IPS-15b (cell line): ENCODE measurements around the gene WDR88.

Experiments
- H3K27me3 ChIP-seq: one replicate; pipeline ENCODE4 v1.6.1; 2013; ENCODE audit warnings: low read length; ENCODE audit not compliant: control insufficient read depth, insufficient read depth
- H3K36me3 ChIP-seq: one replicate; pipeline ENCODE4 v1.6.1; 2013; ENCODE audit warnings: low read length; ENCODE audit not compliant: control insufficient read depth, insufficient read depth
- H3K4me1 ChIP-seq: one replicate; pipeline ENCODE4 v1.6.1; 2013; ENCODE audit warnings: mild to moderate bottlenecking, low read length; ENCODE audit not compliant: control insufficient read depth, insufficient read depth
- H3K4me3 ChIP-seq: one replicate; pipeline ENCODE4 v1.5.1; 2013; ENCODE audit warnings: low read depth, low read length
- H3K9ac ChIP-seq: one replicate; pipeline ENCODE4 v1.6.1; 2013; ENCODE audit warnings: low read depth, mild to moderate bottlenecking, low read length
- H3K9me3 ChIP-seq: one replicate; pipeline ENCODE4 v1.6.1; 2013; ENCODE audit warnings: mild to moderate bottlenecking, low read length; ENCODE audit not compliant: control insufficient read depth, insufficient read depth

WDR88 gene

DNA sequence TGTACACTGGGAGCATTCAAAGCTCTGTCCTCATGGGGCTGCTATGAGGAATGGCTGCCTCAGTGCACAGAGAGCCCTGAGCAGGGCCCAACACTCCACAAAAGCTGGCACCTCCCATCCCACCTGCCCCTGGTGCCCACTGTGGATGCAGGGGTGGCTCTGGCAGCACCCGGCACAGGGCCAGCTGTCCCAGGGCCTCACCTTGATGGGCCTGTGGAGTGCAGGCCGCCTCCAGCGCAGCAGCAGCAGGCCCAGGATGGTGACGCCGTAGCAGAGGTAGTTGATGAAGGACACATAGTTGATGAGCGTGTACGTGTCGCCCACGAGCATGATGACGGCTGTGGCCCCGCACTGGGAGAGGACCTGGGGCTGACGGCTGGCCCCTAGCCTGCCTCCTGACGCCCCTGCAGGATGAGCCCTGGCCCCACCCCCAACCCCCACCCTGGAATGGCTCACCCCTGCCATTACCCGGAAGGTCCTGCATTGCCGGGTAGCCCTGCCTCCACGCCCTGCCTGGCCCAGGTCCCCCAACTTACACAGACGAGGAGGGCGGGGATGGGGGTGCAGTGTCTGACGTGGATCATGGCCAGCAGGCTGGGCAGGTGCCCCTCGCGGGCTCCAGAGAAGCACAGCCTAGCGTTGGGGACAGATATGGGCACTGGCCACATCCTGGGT is 78.5 kb downstream of the WDR88 start:
- H3K27me3 ChIP-seq: no peaks in the 10 kb centered on the region
- no peaks in the 10 kb centered on the region for H3K9me3 ChIP-seq
- H3K4me1 ChIP-seq: no peaks in the 10 kb centered on the region
- H3K9ac ChIP-seq: no peak overlapping the region
- H3K36me3 ChIP-seq: peaks cover 13% of the 10 kb centered on the region
- no peak overlapping the region for H3K4me3 ChIP-seq

DNA sequence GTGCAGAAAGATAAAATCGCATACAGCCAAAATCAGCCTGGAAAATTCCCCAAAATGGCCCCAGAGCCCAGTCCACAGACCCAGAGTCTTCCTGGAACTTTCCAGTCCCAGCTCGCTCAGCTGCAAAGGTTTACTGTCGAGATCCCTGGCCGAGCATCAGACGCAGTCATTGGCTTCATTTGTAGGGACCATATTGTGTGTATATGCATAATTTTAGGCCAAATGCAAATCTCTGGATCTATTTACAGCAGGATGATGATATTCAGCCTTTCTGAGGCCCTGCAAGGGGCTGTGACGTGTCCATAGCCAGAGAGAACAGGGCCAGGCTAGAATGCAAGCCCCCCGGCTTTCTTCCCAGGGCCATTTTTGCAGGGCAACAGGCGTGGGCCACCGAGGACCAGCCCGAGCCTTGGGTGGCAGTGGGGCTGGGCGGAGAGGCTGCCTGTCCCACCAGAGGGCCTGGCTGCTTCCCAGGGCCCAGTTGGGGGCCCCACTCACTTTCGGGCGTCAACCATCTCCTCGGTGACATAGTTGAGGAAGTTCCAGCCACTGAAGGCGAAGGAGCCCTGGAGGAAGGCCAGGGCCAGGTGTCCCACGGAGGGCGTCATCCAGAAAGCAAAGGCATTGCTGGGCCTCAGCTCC is 80.0 kb downstream of the WDR88 start:
- no peaks in the 10 kb centered on the region for H3K27me3 ChIP-seq
- no peaks in the 10 kb centered on the region for H3K4me1 ChIP-seq
- no peaks in the 10 kb centered on the region for H3K9me3 ChIP-seq
- H3K36me3 ChIP-seq: peaks cover 2% of the 10 kb centered on the region
- H3K9ac ChIP-seq: no peak overlapping the region
- H3K4me3 ChIP-seq: no peak overlapping the region

DNA sequence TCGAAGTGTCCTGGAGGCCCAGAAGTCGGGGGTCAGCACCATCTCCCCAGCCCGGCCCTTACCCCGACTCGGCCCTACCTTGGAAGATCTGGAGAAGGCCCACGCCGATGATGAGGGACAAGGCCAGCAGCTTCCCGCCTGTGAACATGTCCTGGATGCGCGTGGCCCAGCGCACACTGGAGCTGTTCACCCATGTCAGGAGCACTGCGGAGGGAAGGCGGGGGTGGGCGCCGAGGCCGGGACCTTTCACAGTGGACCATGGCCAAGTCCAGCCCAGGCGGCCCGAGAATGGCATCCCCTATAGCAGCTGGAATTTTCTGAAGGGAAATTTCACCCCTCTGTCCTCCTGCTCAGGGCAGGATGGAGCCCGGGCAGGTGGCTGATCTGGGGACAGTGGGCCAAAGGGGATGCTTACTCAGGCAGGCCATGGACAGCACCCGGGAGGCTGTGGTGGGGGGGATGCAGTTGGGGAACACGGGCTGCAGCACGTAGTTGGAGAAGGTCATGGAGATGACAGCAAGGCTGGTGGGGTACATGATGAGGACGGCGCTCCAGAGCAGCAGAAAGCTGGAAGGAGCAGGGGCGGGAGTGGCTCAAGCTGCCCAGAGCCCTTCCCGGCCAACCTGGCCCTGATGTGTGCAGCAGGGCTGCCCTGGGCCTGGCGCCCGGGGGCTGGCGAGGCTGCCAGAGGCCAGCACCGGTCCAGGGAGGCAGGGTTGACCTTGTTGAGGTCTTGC is 80.7 kb downstream of the WDR88 start:
- Histone ChIP-seq H3K9ac (no peak overlapping the region), H3K27me3 (no peaks in the 10 kb centered on the region), H3K9me3 (no peaks in the 10 kb centered on the region), H3K36me3 (peaks cover 2% of the 10 kb centered on the region), H3K4me1 (no peaks in the 10 kb centered on the region), H3K4me3 (no peak overlapping the region)

- no peak overlapping the region for H3K9ac ChIP-seq
- peaks cover 2% of the 10 kb centered on the region for H3K36me3 ChIP-seq
- H3K4me3 ChIP-seq: no peak overlapping the region
- H3K27me3 ChIP-seq: no peaks in the 10 kb centered on the region
- no peaks in the 10 kb centered on the region for H3K9me3 ChIP-seq
- no peaks in the 10 kb centered on the region for H3K4me1 ChIP-seq
These were observed 82.7 kb downstream of the WDR88 start for GRCh38 chr19:33214596-33214995.

GRCh38 chr19:33215438-33216197 is 83.7 kb downstream of the WDR88 start:
- Histone ChIP-seq H3K36me3 (no peaks in the 10 kb centered on the region), H3K27me3 (no peaks in the 10 kb centered on the region), H3K9ac (no peak overlapping the region), H3K4me3 (no peak overlapping the region), H3K4me1 (no peaks in the 10 kb centered on the region), H3K9me3 (no peaks in the 10 kb centered on the region)

DNA sequence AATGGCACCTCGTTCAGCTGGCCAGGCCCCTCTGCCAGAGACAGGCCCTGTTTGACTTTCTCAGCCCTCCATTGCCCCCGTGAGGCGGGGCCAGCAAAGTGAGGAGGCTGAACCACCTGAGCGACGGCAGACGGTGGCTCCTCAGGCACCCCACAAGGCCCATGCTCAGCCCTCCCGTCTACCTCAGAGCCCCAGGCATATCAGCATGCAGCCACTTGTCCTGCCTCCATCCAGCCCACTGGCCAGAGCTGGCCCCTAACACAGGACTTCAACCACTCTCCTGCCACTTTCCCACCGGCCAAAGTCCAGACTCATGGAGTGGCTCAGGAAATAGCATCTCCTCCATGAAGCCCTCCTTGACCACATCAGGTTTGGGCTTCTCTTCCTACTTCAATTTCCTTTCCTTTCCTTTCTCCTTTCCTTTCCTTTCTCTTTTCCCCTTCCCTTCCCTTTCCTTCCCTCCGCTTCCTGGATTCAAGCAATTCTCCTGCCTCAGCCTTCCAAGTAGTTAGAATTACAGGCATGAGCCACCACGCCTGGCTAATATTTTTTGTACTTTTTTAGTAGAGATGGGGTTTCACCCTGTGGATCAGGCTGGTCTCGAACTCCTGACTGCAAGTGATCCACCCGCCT is 84.4 kb downstream of the WDR88 start:
- H3K36me3 ChIP-seq: no peaks in the 10 kb centered on the region
- no peaks in the 10 kb centered on the region for H3K9me3 ChIP-seq
- no peak overlapping the region for H3K9ac ChIP-seq
- H3K27me3 ChIP-seq: no peaks in the 10 kb centered on the region
- no peak overlapping the region for H3K4me3 ChIP-seq
- H3K4me1 ChIP-seq: no peaks in the 10 kb centered on the region

DNA sequence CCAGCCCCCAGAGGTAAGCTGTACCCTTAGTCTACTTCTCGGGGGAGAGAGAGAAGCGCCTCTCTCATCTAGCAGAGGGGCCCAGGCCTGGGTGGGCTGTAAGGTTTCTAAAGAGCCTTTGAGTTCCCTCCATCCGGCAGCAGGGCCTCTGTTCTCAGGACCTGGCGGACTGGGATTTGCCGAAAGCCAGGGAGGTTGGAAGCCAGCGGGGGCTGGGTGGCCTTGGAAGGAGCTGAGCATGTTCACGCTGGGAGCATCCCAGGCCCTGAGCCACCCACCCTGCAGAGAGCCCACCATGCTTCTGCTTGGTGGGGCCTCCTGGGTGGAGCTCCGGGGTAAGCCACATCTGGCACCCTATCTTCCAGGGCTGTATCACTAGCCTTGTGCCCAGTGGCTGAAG is 86.0 kb downstream of the WDR88 start:
- Histone ChIP-seq H3K27me3 (peaks cover 2% of the 10 kb centered on the region), H3K4me3 (no peak overlapping the region), H3K4me1 (no peaks in the 10 kb centered on the region), H3K9ac (no peak overlapping the region), H3K36me3 (no peaks in the 10 kb centered on the region), H3K9me3 (no peaks in the 10 kb centered on the region)

DNA sequence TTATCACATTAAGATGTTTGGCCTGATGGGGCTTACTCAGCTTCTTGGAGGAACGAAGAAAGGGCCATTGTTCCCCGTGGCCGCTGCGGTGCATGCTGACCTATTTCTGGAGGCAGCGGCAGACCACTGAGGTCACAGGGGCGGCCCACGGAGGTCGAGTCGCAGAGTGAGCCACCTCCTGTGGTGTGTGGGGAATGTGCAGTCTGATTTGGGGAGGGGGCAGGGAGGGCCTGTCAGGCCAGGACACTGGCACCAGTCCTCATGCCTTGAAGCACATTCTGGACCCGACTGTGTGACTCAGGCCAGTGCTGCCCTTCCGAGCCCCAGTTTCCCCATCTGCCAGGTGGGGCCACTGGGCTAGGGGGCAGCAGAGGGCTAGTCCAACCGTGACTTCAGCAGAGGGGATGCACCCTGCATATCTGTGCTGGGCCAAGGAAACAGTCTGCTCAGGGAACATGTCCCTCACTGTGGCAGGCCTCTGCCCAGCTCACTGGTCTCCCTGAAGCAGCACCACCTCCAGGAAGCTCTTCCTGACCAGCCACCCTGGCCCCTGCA is 87.4 kb downstream of the WDR88 start:
- Histone ChIP-seq H3K4me3 (no peak overlapping the region), H3K27me3 (peaks cover 11% of the 10 kb centered on the region), H3K4me1 (no peaks in the 10 kb centered on the region), H3K9me3 (no peaks in the 10 kb centered on the region), H3K9ac (no peak overlapping the region), H3K36me3 (no peaks in the 10 kb centered on the region)

- no peaks in the 10 kb centered on the region for H3K4me1 ChIP-seq
- H3K27me3 ChIP-seq: peaks cover 18% of the 10 kb centered on the region
- H3K36me3 ChIP-seq: no peaks in the 10 kb centered on the region
- H3K9me3 ChIP-seq: no peaks in the 10 kb centered on the region
- H3K4me3 ChIP-seq: no peak overlapping the region
- no peak overlapping the region for H3K9ac ChIP-seq
These were observed 88.2 kb downstream of the WDR88 start for GRCh38 chr19:33220115-33220514.

- H3K4me1 ChIP-seq: no peaks in the 10 kb centered on the region
- no peaks in the 10 kb centered on the region for H3K9me3 ChIP-seq
- H3K36me3 ChIP-seq: no peaks in the 10 kb centered on the region
- no peak overlapping the region for H3K4me3 ChIP-seq
- H3K9ac ChIP-seq: no peak overlapping the region
- peaks cover 20% of the 10 kb centered on the region for H3K27me3 ChIP-seq
These were observed 88.8 kb downstream of the WDR88 start for GRCh38 chr19:33220735-33221134.

DNA sequence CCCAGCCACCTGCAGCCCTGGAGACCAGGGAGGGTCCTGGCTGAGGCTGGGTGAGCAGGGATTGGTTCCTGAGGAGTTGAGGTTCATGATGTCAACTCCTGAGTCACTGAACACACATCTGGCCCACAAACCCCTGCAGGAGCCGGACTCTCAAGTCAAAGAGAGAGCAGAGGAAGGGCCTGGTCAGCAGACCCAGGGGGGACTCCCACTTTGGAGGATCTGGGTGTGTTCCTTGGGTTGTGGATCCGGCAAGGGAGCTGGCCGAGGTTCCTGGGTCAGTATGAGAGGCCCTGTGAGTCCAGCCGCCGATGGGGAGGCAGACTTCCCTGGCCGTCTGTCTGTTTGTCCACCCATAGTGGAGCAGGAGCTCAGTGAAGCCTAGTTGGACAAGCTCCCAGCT is 89.7 kb downstream of the WDR88 start:
- Histone ChIP-seq H3K4me1 (no peaks in the 10 kb centered on the region), H3K27me3 (peaks cover 27% of the 10 kb centered on the region), H3K9me3 (no peaks in the 10 kb centered on the region), H3K9ac (no peak overlapping the region), H3K4me3 (no peak overlapping the region), H3K36me3 (no peaks in the 10 kb centered on the region)
